ENCODE data around the gene DOCK8.

GRCh38 chr9:503326-503725, 288.7 kb downstream of the DOCK8 start:
- no peak for TF ChIP-seq CTCF (conservative IDR thresholded peaks at IDR 0.05; ENCODE audit: low read length)
- TF ChIP-seq EZH2phosphoT487 (IDR thresholded peaks at IDR 0.05; ENCODE audit: borderline replicate concordance, low read depth, low read length), result no peak
